HepG2 (cell line): Measurements from ENCODE around the gene ZKSCAN4. TPM values are rescaled to one million over a fixed set of nuclear protein-coding genes. Genes with fewer than 3 reads are reported as not detected.
A peak's percentile ranks its signal among the peaks of the same experiment; 100 is the strongest.

Experiments
- IKZF1 ChIP-seq: fragments of 450-650 bp; IDR thresholded peaks from 2 replicates; pipeline ENCODE4 v1.7.1; 2016
- MTA1 ChIP-seq: sonication (generic); formaldehyde crosslinking; IDR thresholded peaks from 2 replicates; pipeline ENCODE4 v1.4.0; 2020; ENCODE audit warnings: missing genetic modification reagents, mild to moderate bottlenecking, borderline replicate concordance
- NAIF1 ChIP-seq: sonication (generic); formaldehyde crosslinking; IDR thresholded peaks from 2 replicates; pipeline ENCODE4 v1.5.0; 2020; ENCODE audit warnings: mild to moderate bottlenecking, missing genetic modification reagents, borderline replicate concordance
- PAX8 ChIP-seq: sonication (generic); formaldehyde crosslinking; IDR thresholded peaks from 2 replicates; pipeline ENCODE4 v1.8.0; 2022; ENCODE audit warnings: mild to moderate bottlenecking, missing genetic modification reagents, borderline replicate concordance
- SATB2 ChIP-seq: sonication (generic); formaldehyde crosslinking; IDR thresholded peaks from 2 replicates; pipeline ENCODE4 v1.5.0; 2020; ENCODE audit warnings: missing genetic modification reagents
- U2AF2 ChIP-seq: fragments of 200-400 bp; formaldehyde crosslinking; IDR thresholded peaks from 2 replicates; pipeline ENCODE4 v1.6.1; 2017; ENCODE audit warnings: low read depth, mild to moderate bottlenecking, low read length
- ZNF326 ChIP-seq: sonication (generic); formaldehyde crosslinking; IDR thresholded peaks from 2 replicates; pipeline ENCODE4 v1.4.0; 2020; ENCODE audit warnings: missing genetic modification reagents, borderline replicate concordance
- ZNF367 ChIP-seq: sonication (generic); formaldehyde crosslinking; IDR thresholded peaks from 2 replicates; pipeline ENCODE4 v1.4.0; 2020; ENCODE audit warnings: missing genetic modification reagents, borderline replicate concordance
- ZNF441 ChIP-seq: sonication (generic); formaldehyde crosslinking; IDR thresholded peaks from 2 replicates; pipeline ENCODE4 v1.7.0; 2021; ENCODE audit warnings: missing genetic modification reagents, borderline replicate concordance
- ZNF549 ChIP-seq: sonication (generic); formaldehyde crosslinking; IDR thresholded peaks from 2 replicates; pipeline ENCODE4 v1.5.0; 2020; ENCODE audit warnings: missing genetic modification reagents
- ZNF703 ChIP-seq: sonication (generic); formaldehyde crosslinking; IDR thresholded peaks from 2 replicates; pipeline ENCODE4 v1.5.1; 2020; ENCODE audit warnings: missing genetic modification reagents, mild to moderate bottlenecking, moderate library complexity, borderline replicate concordance
- ZNF713 ChIP-seq: sonication (generic); formaldehyde crosslinking; IDR thresholded peaks from 2 replicates; pipeline ENCODE4 v1.4.0; 2020; ENCODE audit warnings: mild to moderate bottlenecking, missing genetic modification reagents
- ZSCAN25 ChIP-seq: sonication (generic); formaldehyde crosslinking; IDR thresholded peaks from 2 replicates; pipeline ENCODE4 v1.8.0; 2022; ENCODE audit warnings: mild to moderate bottlenecking, missing genetic modification reagents
- polyA plus RNA-seq, 8 experiments: library from polyadenylated mRNA; depleted of rRNA in 3 of 8; stranded (reverse) in 7 of 8; unstranded in 1 of 8; fragments of >200 nt; fragmentation: Illumina TruSeq in 4 of 8; extraction: Trizol in 4 of 8; gene quantifications; 2 replicates each; pipeline versions ENCODE4 v1.2.1 to v1.2.3, GENCODE V29; 2011 to 2016; ENCODE audit warnings: low read depth in 4 of 8, missing spikeins in 1 of 8, mixed read lengths in 1 of 8; ENCODE audit not compliant: insufficient read depth in 1 of 8
- total RNA-seq, 5 experiments: library from RNA; depleted of rRNA; stranded (reverse); fragments of >200 nt; fragmentation: Illumina TruSeq; extraction: Trizol; gene quantifications; 2 replicates each; pipeline ENCODE4 v1.2.3, GENCODE V29; 2016; ENCODE audit warnings: low read depth in 1 of 5
- TF ChIP-seq, protein P1 (sequence below): fragments of 450-650 bp; IDR thresholded peaks from 2 replicates; pipeline ENCODE4 v1.6.1; 2017; ENCODE audit warnings: mild to moderate bottlenecking
- TF ChIP-seq, protein P2 (sequence below): sonication (generic); formaldehyde crosslinking; IDR thresholded peaks from 2 replicates; pipeline ENCODE4 v1.4.0; 2020; ENCODE audit warnings: mild to moderate bottlenecking, low read depth, missing genetic modification reagents
- TF ChIP-seq, protein P3 (sequence below): sonication (generic); formaldehyde crosslinking; conservative IDR thresholded peaks from 2 replicates; pipeline ENCODE4 v1.8.0; 2022; ENCODE audit warnings: mild to moderate bottlenecking, moderate library complexity, missing genetic modification reagents
- TF ChIP-seq, protein P4 (sequence below): sonication (generic); formaldehyde crosslinking; IDR thresholded peaks from 2 replicates; pipeline ENCODE4 v1.5.0; 2020; ENCODE audit warnings: mild to moderate bottlenecking, missing genetic modification reagents
- TF ChIP-seq, protein P5 (sequence below): sonication (generic); formaldehyde crosslinking; IDR thresholded peaks from 2 replicates; pipeline ENCODE4 v1.4.0; 2020; ENCODE audit warnings: missing genetic modification reagents

ZKSCAN4 gene
- total and polyA plus RNA-seq, 2 of the 13 experiments (the other 11 are each of a cell fraction or from before 2014, with no cell fraction given) = 2.9 to 7.8 TPM

DNA sequence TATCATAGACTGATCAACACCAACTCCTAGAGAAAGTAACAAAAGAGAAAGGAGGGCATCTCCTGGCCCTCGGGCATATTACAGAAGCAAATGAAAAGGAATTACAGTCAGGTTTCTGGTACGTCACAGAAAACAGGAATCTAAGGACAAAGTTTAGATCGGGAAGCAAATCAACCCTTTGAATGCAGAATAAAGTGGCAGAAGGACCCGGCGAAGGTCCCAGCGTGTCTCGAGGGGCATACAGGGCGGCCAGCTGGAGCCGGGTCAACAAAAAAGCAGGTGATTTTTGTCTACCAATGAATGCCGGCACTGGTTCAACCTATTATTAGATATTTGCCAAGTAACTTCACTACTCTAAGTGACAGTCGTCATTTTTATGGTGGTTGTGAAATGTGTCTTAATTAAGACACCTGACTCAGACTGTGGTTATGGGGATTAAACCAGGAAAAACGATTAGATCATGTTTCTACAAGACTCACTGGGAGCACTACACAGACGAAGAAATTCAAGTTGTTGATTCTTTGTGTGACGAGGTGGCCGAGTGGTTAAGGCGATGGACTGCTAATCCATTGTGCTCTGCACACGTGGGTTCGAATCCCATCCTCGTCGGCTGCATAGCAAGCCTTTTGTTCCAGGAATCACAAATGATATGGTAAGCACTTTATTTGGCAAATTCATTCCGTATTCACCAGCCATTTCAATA, 39.4 kb downstream of the ZKSCAN4 start (continued):
- TF ChIP-seq, protein P1, sequence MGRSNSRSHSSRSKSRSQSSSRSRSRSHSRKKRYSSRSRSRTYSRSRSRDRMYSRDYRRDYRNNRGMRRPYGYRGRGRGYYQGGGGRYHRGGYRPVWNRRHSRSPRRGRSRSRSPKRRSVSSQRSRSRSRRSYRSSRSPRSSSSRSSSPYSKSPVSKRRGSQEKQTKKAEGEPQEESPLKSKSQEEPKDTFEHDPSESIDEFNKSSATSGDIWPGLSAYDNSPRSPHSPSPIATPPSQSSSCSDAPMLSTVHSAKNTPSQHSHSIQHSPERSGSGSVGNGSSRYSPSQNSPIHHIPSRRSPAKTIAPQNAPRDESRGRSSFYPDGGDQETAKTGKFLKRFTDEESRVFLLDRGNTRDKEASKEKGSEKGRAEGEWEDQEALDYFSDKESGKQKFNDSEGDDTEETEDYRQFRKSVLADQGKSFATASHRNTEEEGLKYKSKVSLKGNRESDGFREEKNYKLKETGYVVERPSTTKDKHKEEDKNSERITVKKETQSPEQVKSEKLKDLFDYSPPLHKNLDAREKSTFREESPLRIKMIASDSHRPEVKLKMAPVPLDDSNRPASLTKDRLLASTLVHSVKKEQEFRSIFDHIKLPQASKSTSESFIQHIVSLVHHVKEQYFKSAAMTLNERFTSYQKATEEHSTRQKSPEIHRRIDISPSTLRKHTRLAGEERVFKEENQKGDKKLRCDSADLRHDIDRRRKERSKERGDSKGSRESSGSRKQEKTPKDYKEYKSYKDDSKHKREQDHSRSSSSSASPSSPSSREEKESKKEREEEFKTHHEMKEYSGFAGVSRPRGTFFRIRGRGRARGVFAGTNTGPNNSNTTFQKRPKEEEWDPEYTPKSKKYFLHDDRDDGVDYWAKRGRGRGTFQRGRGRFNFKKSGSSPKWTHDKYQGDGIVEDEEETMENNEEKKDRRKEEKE = no peak
- TF ChIP-seq SATB2 (no peak), ZNF703 (no peak), U2AF2 (no peak), ZNF441 (CRISPR knock-in tag) (no peak), ZNF326 (no peak), MTA1 (CRISPR knock-in tag) (no peak), PAX8 (CRISPR knock-in tag) (no peak), ZNF713 (CRISPR knock-in tag) (no peak), ZNF549 (CRISPR knock-in tag) (no peak), NAIF1 (peak; percentile 61; the same call in 1 of the 2 replicates), ZNF367 (CRISPR knock-in tag) (0 out of 2 replicates have a peak, but pooled peaks have one; percentile 14), IKZF1 (no peak), ZSCAN25 (peak; percentile 35; the same call in 1 of the 2 replicates)
- TF ChIP-seq, protein P2, sequence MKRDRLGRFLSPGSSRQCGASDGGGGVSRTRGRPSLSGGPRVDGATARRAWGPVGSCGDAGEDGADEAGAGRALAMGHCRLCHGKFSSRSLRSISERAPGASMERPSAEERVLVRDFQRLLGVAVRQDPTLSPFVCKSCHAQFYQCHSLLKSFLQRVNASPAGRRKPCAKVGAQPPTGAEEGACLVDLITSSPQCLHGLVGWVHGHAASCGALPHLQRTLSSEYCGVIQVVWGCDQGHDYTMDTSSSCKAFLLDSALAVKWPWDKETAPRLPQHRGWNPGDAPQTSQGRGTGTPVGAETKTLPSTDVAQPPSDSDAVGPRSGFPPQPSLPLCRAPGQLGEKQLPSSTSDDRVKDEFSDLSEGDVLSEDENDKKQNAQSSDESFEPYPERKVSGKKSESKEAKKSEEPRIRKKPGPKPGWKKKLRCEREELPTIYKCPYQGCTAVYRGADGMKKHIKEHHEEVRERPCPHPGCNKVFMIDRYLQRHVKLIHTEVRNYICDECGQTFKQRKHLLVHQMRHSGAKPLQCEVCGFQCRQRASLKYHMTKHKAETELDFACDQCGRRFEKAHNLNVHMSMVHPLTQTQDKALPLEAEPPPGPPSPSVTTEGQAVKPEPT (CRISPR knock-in tag) = no peak
- TF ChIP-seq, protein P3, sequence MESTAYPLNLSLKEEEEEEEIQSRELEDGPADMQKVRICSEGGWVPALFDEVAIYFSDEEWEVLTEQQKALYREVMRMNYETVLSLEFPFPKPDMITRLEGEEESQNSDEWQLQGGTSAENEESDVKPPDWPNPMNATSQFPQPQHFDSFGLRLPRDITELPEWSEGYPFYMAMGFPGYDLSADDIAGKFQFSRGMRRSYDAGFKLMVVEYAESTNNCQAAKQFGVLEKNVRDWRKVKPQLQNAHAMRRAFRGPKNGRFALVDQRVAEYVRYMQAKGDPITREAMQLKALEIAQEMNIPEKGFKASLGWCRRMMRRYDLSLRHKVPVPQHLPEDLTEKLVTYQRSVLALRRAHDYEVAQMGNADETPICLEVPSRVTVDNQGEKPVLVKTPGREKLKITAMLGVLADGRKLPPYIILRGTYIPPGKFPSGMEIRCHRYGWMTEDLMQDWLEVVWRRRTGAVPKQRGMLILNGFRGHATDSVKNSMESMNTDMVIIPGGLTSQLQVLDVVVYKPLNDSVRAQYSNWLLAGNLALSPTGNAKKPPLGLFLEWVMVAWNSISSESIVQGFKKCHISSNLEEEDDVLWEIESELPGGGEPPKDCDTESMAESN (CRISPR knock-in tag) = no peak
- TF ChIP-seq, protein P4, sequence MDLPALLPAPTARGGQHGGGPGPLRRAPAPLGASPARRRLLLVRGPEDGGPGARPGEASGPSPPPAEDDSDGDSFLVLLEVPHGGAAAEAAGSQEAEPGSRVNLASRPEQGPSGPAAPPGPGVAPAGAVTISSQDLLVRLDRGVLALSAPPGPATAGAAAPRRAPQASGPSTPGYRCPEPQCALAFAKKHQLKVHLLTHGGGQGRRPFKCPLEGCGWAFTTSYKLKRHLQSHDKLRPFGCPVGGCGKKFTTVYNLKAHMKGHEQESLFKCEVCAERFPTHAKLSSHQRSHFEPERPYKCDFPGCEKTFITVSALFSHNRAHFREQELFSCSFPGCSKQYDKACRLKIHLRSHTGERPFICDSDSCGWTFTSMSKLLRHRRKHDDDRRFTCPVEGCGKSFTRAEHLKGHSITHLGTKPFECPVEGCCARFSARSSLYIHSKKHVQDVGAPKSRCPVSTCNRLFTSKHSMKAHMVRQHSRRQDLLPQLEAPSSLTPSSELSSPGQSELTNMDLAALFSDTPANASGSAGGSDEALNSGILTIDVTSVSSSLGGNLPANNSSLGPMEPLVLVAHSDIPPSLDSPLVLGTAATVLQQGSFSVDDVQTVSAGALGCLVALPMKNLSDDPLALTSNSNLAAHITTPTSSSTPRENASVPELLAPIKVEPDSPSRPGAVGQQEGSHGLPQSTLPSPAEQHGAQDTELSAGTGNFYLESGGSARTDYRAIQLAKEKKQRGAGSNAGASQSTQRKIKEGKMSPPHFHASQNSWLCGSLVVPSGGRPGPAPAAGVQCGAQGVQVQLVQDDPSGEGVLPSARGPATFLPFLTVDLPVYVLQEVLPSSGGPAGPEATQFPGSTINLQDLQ (CRISPR knock-in tag) = no peak
- TF ChIP-seq, protein P5, sequence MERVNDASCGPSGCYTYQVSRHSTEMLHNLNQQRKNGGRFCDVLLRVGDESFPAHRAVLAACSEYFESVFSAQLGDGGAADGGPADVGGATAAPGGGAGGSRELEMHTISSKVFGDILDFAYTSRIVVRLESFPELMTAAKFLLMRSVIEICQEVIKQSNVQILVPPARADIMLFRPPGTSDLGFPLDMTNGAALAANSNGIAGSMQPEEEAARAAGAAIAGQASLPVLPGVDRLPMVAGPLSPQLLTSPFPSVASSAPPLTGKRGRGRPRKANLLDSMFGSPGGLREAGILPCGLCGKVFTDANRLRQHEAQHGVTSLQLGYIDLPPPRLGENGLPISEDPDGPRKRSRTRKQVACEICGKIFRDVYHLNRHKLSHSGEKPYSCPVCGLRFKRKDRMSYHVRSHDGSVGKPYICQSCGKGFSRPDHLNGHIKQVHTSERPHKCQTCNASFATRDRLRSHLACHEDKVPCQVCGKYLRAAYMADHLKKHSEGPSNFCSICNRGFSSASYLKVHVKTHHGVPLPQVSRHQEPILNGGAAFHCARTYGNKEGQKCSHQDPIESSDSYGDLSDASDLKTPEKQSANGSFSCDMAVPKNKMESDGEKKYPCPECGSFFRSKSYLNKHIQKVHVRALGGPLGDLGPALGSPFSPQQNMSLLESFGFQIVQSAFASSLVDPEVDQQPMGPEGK (CRISPR knock-in tag) = no peak; the same call in 1 of the 2 replicates
